GM12873 (cell line): ENCODE measurements around the gene CDCA4.

Experiments used
- TF ChIP-seq, protein P1 (sequence below): IDR thresholded peaks from 2 replicates; pipeline ENCODE4 v1.5.1; 2012; ENCODE audit warnings: low read depth, mild to moderate bottlenecking, moderate library complexity, low read length, control low read depth; ENCODE audit not compliant: insufficient read depth; ENCODE audit errors: missing control alignments

Gene CDCA4

DNA sequence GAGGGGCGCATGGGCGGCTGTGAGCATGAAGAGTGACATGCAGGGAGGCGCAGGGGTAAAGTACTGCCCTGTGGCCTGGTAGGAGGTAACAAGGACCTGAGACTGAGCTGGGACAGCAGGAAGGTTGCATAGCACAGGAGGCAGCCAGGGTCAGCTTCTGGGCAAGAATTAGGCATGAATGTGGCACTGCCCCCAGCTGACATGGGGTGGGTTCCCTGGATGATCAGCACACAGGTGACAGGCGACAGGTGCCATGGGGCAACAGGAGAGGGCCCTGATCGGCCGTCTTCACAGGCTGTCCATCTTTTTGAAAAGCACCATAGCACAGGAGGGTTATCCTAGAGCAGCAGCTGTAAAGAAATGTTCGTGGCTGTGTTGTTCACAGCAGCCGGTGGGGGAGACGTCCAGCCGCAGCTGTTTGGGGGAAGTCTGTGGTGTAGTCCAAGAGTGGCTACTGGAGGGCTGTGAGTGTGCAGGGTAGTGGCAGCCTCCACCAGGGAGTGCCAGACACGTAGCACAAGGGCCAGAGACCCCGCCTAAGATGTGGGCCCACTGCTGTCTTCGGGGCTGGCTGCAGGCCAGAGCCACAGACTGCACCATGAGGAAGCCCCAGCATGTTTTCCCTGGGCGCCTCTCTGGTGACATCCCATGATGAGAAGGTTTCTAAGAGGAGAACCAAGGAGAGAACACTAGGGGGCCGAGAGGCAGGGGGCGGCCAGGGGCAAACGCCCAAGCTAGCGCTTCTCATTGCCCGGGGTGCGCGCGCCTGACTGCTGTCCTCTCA is 26.9 kb downstream of the CDCA4 start:
- TF ChIP-seq, protein P1, sequence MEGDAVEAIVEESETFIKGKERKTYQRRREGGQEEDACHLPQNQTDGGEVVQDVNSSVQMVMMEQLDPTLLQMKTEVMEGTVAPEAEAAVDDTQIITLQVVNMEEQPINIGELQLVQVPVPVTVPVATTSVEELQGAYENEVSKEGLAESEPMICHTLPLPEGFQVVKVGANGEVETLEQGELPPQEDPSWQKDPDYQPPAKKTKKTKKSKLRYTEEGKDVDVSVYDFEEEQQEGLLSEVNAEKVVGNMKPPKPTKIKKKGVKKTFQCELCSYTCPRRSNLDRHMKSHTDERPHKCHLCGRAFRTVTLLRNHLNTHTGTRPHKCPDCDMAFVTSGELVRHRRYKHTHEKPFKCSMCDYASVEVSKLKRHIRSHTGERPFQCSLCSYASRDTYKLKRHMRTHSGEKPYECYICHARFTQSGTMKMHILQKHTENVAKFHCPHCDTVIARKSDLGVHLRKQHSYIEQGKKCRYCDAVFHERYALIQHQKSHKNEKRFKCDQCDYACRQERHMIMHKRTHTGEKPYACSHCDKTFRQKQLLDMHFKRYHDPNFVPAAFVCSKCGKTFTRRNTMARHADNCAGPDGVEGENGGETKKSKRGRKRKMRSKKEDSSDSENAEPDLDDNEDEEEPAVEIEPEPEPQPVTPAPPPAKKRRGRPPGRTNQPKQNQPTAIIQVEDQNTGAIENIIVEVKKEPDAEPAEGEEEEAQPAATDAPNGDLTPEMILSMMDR, result no peak

DNA sequence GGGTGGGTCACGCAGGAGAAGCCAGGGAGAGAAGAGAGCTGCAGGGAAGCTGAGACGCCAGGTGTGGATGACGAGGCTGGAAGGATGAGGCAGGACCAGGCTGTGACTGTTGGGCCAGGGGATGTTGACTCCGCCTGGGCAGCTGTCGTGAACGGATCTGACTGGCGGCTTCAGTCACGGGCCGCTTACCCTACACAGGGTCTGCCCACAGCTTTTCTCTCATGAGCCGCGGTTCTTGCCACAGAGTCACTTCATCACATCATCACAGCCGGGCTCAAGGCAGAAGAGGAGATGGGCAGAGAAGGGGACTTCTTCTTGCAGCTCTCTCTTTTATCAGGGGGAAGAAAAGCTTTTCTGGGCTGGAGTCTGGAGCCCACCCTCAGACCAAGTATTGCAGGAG is 27.6 kb downstream of the CDCA4 start:
- TF ChIP-seq, protein P1, result no peak

DNA sequence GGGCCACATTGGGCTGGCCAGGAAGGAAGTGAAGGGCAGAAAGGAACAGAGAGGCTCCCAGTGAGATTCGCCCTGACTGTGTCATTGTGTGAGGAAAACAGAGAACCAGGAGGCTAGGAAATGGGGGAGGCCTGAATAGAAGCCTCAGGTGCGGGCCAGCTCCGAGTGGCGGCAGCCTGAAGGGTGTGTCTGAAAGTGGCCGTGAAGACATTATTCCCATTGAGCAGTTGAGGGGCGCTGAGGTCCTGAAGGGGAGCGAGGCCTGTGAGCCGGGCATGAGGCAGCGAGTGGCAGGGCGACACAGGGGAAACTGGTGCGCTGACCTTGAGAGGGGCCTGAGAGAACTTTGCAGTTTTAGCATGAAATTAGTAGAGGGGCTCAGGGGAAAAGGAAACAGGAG is 28.4 kb downstream of the CDCA4 start:
- TF ChIP-seq, protein P1, result no peak

DNA sequence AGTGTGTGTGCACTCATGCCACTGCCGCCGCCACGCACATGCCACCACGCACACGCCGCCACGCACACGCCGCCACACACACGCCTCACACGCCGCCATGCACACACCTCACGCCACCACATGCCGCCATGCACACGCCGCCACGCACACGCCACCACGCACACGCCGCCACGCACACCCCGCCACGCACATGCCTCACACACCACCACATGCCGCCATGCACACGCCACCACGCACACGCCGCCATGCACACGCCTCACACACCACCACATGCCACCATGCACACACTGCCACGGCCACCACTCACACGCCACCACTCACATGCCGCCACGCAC is 29.0 kb downstream of the CDCA4 start:
- TF ChIP-seq, protein P1, result no peak

DNA sequence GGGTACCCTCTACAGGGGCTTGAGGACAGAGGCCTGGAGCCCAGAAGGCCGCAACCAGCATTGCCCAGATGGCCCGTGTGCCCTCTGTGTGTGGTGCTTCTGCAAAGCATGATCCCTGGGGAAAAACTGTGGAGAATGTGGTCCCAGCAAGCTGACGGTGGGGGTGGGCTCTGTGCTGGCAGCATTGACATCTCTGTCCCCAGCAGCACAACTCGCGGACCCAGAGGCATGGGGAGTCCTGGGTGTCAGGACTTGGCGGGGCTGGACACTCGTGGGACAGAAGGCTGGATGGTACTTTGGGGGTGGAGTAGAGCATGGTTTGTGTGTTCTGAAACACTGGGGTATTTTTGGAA is 31.0 kb downstream of the CDCA4 start:
- TF ChIP-seq, protein P1, result no peak

DNA sequence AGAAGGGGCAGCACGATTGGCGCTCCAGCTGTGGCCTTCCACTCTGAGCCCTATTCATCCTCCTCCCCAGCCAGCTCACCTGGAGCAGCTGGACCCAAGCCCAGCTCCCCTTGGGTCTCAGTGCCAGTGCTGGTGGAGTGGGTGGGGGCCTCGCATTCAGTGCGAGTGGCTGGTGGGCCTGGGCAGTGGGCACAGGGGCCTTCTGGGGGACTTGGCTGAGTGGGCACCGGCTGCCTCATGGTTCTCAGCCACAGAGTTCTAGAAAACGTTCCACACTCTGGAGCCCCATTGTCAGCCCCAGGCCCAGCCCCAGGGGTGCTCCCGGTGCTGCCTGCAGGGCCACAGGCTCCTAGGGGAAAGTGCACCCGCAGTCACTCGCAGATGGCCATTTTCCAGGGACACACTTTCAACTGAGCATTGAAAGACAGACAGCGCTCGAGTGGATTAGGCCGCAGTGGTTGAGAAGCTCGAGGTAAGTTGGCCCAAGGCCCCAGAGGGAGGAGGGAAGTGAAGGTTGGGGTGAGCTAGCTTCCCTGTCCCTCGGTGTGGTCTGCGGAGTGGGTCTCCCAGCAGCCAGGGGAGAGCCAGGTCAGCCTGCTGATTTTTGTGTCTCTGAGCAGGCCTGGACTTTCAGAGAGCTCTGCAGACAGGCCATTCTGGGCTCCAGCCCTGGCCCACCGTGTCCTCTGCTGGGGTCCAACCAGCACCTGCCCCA is 31.5 kb downstream of the CDCA4 start:
- TF ChIP-seq, protein P1, result no peak

DNA sequence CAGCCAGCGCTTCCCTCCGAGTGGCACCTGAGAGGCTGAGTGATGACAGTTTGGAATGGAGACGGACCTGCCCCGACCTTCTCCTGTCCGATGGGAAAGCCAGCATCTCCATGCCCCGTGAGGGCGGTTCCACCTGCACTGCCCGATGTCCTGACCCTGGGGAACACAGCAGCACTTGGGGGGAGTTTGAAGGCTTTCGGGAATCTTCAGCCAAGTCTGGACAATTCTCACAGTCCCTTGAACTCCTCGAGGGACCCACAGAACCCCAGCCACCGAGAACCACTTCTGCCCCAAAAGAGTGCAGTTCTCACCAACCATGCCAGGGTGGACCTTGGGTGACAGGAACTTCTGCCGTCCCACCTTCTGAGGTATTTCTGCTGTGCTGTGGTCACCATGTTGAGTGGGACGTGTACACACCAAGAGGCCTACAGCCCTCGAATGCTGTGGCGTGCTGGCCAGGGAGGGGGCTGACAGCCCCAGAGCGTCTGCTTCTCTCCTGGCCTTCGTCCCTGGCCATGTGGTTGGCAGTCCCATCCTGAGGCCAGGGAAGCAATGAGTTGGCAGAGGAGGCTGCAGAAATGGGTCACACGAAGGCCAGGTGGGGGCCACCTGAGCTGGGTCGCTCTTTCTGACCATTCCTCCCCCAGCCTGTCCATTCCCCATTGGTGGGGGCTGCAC is 34.3 kb downstream of the CDCA4 start:
- TF ChIP-seq, protein P1, result no peak
